GM12892 (cell line): ENCODE data around the gene ELK4.

ENCODE experiments used
- DNase-seq: peaks from one replicate; pipeline ENCODE4 v3.0.0; 2011; ENCODE audit not compliant: insufficient read length
- FAIRE-seq: peaks from 2 replicates; lab custom pipeline; 2011; peaks lifted over from hg19 to GRCh38; lab: Jason Lieb, UNC
- POLR2A ChIP-seq: IDR thresholded peaks from 2 replicates; pipeline ENCODE4 v1.6.1; 2011; ENCODE audit warnings: low read depth, low read length, control low read depth
- POLR2AphosphoS5 ChIP-seq: IDR thresholded peaks from 2 replicates; pipeline ENCODE4 v1.6.1; 2011; ENCODE audit warnings: low read depth, low read length, control low read depth
- TAF1 ChIP-seq: IDR thresholded peaks from 2 replicates; pipeline ENCODE4 v1.6.1; 2011; ENCODE audit warnings: low read depth, mild to moderate bottlenecking, control low read depth, low read length, borderline replicate concordance

The ELK4 gene

DNA sequence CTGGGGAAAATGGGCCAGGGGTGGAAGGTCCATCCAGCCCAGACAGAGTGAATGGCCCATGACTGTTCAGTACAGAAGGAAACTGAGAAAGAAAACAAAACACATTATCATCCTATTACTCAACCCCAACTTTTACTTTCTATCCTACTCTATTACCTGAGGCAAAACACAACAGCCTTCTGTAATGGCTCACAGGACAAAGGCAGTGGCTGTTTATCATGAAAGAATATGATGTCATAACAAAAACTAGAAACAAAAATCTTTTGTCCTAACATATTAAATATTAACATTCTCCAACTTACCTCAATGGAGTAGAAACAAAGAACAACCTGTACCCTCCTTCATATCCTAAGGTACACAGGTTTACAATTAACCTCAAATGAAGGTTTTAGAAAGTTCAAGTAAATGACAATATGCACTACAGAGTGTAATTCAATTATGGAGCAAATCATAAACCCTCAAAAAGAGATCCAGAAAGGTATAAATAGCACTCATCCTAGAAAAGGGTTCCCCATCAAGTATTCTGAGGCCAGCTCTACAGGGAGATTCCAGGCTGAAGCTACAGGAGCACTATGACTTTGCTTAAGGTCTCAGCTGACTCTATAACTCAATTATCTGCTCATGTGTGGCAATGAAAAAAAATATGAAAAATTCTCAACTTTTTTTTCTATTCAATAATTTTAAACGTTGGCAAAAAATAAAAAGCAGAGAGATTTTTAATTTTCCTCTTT, 15.1 kb downstream of the ELK4 start:
- TF ChIP-seq TAF1 (no peak), POLR2A (no peak), POLR2AphosphoS5 (no peak)
- DNase-seq: no peak
- FAIRE-seq: peak; percentile 82

DNA sequence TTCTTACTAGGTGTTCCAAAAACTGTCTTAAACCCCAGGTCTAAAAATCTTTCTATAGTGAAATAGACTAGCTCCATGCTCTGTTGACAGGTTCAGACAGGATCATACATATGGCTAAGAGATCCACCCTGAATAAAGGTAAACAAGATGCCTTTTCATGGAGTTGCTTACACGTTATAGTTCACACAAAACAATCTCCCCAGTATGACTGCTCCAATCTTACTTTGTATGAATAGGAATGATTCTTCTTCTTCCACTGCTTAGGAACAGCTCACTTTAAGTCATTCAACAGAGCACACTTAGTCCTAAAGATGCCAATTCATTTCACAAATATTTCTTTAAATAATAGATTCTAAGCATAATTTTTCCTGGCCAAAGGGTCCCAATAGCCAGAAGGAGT, 16.0 kb downstream of the ELK4 start:
- DNase-seq: no peak
- TF ChIP-seq POLR2AphosphoS5 (no peak), POLR2A (no peak), TAF1 (no peak)
- no peak for FAIRE-seq

DNA sequence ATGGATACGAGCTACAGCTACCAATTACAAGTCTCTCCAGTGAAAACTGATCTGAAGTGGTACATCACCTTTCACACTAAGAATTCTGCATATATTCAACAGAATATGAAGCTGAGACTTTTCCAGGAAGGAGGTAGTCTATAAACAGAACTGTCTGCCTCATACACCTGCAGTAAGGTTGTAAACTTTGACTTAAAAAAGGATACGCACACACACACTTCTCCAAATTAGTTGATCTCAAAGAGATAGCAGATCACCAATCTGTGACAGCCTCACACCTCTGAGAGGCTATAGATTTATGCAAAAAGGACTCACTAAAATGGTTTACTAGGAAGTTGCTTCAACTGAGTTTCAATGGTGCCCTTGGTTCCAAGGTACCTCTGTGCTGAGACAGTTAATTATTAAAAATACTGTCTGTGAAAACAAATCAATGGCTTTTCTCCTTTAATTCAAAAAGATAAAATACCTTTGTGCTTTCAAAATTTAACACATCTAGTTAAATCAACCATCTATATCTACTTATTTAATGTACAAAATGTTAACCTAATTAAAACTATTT, 17.9 kb downstream of the ELK4 start:
- DNase-seq (no peak), FAIRE-seq (no peak)
- TF ChIP-seq POLR2A (no peak), TAF1 (no peak), POLR2AphosphoS5 (no peak)

DNA sequence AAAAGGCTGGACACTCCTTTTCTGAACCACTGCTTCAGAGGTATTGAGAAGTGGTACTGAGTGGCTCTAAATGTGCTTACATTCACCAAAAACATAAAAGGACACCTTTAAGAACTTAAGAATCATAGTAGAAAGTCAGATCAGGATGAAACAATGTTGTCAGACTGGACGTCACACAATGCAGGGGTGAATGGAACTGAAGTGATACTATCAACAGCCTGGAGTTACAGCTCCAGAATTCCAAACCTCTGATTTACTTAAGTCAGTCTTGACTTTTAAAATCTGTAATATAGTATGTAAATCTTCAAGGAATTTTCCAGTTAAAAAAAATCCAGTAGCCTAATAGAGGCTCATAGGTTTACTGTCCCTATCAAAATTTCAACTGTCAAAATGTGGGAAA, 19.3 kb downstream of the ELK4 start:
- FAIRE-seq (no peak), DNase-seq (no peak)
- TF ChIP-seq POLR2A (no peak), POLR2AphosphoS5 (no peak), TAF1 (no peak)

DNA sequence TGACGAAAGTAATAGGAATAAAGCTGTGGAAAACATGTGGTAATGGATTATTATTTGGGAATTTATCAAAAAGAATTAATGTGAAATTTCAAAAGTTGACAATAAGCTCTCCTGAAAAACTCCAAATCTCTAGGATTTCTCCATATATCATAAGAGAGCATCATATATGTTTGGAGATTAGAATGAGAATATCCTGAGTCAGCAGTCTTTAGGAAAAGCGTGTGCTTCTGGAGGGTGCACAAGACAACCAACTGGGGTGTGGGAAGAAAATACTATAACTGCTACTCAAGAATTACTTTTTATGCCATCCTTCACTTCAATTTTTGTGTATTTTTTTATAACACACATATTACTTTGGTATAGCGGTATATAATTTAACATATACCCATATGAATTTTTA, 19.7 kb downstream of the ELK4 start:
- DNase-seq (no peak), FAIRE-seq (no peak)
- TF ChIP-seq TAF1 (no peak), POLR2AphosphoS5 (no peak), POLR2A (no peak)

DNA sequence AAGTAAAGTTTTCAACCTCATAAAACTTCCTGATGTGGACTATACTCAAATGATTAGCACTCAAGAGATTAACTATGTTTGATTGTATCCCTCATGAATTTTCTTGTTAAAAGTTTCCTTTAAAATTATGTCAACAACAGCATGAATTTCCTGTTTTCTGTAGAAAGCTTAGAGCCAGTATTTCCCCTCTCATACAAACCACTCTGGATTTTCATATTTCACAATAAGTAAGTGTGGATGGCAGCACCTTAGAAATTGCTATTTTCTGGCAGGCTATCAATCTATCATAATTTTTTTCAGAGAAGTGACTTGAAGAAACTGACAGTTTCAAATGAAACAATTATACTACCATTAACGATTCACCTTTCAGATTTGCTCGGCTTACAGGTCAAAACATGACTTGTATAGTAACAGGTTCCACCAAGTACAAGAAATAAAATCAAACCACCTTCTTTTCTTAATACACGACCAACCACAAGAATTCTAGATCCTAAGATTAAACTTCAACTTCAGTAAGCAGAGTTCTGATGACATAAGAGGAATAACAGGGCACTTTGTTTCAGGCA, 20.8 kb downstream of the ELK4 start:
- TF ChIP-seq POLR2A: no peak
- no peak for TF ChIP-seq TAF1
- FAIRE-seq: no peak
- DNase-seq: no peak

DNA sequence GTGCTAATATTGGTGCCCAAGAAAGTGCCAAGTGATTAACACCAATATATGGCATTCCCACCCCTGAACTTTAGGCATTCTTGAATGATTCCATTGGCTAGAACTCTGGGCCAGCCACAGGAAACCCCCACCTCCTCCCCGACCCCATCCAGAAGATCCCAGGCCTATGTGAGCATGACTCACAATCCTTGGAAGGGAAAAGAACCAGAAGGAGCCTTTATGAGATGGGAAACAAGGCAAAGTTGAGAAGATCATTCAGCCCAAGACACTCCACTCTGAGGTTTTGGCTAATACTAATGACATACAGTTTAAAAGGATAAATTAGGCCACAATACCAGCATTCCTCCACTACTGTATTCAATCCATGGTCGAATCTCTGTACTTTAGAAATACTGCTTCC, 21.8 kb downstream of the ELK4 start:
- DNase-seq (no peak), FAIRE-seq (no peak)
- TF ChIP-seq TAF1: no peak
- no peak for TF ChIP-seq POLR2AphosphoS5
- no peak for TF ChIP-seq POLR2A

DNA sequence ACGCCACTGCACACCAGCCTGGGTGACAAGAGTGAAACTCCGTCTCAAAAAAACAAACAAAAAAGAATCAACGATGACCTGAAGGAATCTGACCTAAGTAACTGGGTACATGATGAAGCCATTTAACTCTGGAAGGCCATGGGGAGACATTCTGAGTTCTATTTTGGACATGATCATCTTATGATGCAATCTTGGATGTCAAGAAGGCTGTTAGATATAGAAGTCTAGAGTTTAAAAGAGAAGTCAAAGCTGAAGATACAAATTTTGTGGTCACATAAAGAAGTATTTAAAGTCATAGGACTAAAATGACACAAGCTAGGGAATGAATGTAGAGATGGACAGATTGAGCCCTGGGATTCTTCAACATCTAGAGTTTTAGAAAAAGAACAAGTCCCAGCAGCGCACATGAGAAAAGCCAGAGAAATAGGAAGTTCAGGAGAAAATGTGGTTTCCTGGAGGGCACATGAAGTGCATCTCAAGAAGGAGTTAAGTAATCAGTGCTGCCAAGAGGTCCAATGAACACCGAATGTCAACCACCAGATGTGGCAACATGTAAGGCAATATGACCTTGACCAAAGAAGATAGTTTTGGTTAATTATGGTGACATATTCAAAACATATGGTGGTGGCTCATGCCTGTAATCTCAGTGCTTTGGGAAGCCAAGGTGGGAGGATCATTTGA, 26.8 kb downstream of the ELK4 start:
- DNase-seq: no peak
- TF ChIP-seq TAF1: no peak
- FAIRE-seq: no peak

DNA sequence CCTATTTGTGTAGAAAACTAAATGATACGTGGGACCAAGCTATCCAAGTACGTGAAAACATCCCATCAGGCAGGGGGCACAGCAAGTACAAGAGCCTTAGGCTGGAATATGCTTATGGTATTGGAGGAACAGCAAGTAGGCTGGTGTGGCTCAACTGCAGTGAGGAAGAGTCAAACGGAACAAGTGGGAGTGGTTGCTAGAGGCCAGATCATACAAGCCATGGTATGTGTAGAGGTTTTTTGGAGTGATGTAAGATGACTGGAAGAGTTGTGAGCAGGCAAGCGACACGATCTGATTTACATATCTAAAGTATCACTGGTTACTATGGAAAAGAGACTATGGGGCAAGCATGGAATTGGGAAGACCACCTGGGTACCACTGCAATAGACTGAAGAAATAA, 27.8 kb downstream of the ELK4 start:
- no peak for FAIRE-seq
- TF ChIP-seq POLR2AphosphoS5 (no peak), TAF1 (no peak), POLR2A (no peak)
- no peak for DNase-seq

DNA sequence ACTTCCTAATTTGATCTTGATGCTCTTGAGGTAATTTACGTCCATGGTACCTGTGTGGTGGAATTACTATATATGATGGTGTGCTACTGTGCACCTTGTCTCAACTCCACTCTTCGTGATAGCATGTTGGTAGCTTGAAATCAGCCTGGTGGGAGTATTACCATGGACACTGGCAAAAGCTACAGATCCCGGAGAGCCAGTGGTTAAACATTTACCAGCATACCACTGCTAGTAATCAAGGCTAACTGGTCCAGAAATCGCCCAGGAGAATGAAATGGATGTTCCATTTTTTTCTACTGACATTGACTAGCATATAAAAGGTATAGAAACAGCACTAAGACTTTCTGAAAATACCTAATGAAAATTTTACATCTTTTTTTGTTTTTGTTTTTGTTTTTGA, 30.6 kb downstream of the ELK4 start:
- FAIRE-seq: no peak
- TF ChIP-seq POLR2AphosphoS5 (no peak), TAF1 (no peak), POLR2A (no peak)
- no peak for DNase-seq

DNA sequence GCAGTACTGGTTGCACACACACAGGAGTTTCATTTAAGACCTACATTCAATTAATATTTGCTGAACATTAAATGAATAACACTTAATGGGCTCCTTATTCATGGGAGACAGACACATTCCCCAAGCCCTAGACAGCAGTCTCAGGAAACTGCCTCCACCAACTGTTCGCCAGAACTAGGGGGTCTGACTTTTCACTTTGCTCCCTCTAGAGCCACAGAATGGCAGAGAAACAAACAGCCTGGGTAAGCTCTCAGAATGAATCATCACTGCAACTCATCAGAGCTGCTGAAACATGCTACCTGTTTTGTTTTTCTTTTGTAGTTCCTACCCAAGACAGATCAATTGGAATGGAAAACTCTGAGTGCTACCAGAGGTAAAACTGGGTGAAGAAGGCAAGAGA, 31.7 kb downstream of the ELK4 start:
- TF ChIP-seq TAF1 (no peak), POLR2A (no peak), POLR2AphosphoS5 (no peak)
- DNase-seq: no peak
- peak; percentile 46 for FAIRE-seq

DNA sequence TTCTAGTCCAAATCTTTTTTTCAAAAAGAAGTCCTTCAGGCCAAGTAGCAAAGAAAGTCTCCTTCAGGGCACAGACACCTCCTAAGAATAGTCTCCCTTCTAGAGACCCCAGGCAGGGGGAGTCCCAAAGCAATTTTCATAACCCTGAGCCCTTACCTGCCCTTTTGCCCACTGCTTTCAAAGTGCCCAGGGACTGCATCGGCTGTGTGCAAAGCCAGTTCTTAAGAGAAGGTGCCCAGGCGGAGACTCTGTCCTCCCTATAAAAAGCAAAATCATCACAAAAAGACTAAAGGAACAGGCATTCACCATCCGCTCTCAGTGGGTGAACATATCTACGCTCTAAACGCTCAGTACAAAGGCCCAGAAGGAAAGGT, 32.2 kb downstream of the ELK4 start:
- DNase-seq (no peak), FAIRE-seq (no peak)
- TF ChIP-seq POLR2A: no peak
- TF ChIP-seq TAF1: no peak
- no peak for TF ChIP-seq POLR2AphosphoS5
